Stomach (tissue), 4 donors: ENCODE data around the gene DLEU7.

Source experiments
- CTCF ChIP-seq, 7 experiments: fragments of 450-650 bp in 4 of 7; fragments of 200-600 bp in 3 of 7; sonication (generic) in 3 of 7; IDR thresholded peaks; one replicate each; pipeline ENCODE4 v1.5.1; 2016 to 2019; ENCODE audit warnings: antibody characterized with exemption in 7 of 7, control low read depth in 2 of 7, mild to moderate bottlenecking in 1 of 7
- EP300 ChIP-seq: sonication (generic); formaldehyde crosslinking; IDR thresholded peaks from one replicate; pipeline ENCODE4 v1.6.1; 2017; ENCODE audit warnings: antibody characterized with exemption
- POLR2AphosphoS5 ChIP-seq, 3 donors: sonication (generic); formaldehyde crosslinking; IDR thresholded peaks; one replicate each; pipeline ENCODE4 v1.6.1; 2016; ENCODE audit warnings: antibody characterized with exemption in 3 of 3

- TF ChIP-seq CTCF (IDR thresholded peaks at IDR 0.05) (no peak), EP300 (no peak), POLR2AphosphoS5 (IDR thresholded peaks at IDR 0.05) (no peak)
Measured at GRCh38 chr13:50796463-50796862, 47.0 kb downstream of the DLEU7 start.
